Parathyroid adenoma (tissue), 2 donors: ENCODE data around the gene PTCH1.

Experiments
- H2AFZ ChIP-seq: fragments of 300-600 bp; sonication (generic); one replicate; pipeline ENCODE4 v1.7.0; 2017; ENCODE audit warnings: antibody characterized with exemption, mild to moderate bottlenecking
- H3K27ac ChIP-seq: fragments of 300-600 bp; sonication (generic); one replicate; pipeline ENCODE4 v1.7.0; 2017
- H3K27me3 ChIP-seq: fragments of 300-600 bp; sonication (generic); one replicate; pipeline ENCODE4 v1.7.0; 2017; ENCODE audit warnings: low read length; ENCODE audit not compliant: control insufficient read depth, insufficient read depth
- H3K36me3 ChIP-seq: fragments of 300-600 bp; sonication (generic); one replicate; pipeline ENCODE4 v1.7.0; 2017; ENCODE audit warnings: low read length; ENCODE audit not compliant: control insufficient read depth, insufficient read depth
- H3K4me1 ChIP-seq: fragments of 300-600 bp; sonication (generic); one replicate; pipeline ENCODE4 v1.7.0; 2017; ENCODE audit warnings: control low read depth
- H3K4me2 ChIP-seq: fragments of 300-600 bp; sonication (generic); one replicate; pipeline ENCODE4 v1.7.0; 2017; ENCODE audit warnings: low read length
- H3K4me3 ChIP-seq: fragments of 300-600 bp; sonication (generic); one replicate; pipeline ENCODE4 v1.7.0; 2017; ENCODE audit warnings: low read depth, low read length
- H3K79me2 ChIP-seq: fragments of 300-600 bp; sonication (generic); one replicate; pipeline ENCODE4 v1.7.0; 2017; ENCODE audit warnings: control low read depth
- H3K9ac ChIP-seq: fragments of 300-600 bp; sonication (generic); one replicate; pipeline ENCODE4 v1.7.0; 2017; ENCODE audit warnings: mild to moderate bottlenecking
- H3K9me3 ChIP-seq: fragments of 300-600 bp; sonication (generic); one replicate; pipeline ENCODE4 v1.7.0; 2017; ENCODE audit warnings: low read length; ENCODE audit not compliant: control insufficient read depth
- TF ChIP-seq, protein P1 (sequence below): fragments of 300-600 bp; sonication (generic); IDR thresholded peaks from one replicate; pipeline ENCODE4 v1.7.0; 2017; ENCODE audit warnings: antibody characterized with exemption, mild to moderate bottlenecking
- donor health status: primary hyperparathyroidism.

The PTCH1 gene

DNA sequence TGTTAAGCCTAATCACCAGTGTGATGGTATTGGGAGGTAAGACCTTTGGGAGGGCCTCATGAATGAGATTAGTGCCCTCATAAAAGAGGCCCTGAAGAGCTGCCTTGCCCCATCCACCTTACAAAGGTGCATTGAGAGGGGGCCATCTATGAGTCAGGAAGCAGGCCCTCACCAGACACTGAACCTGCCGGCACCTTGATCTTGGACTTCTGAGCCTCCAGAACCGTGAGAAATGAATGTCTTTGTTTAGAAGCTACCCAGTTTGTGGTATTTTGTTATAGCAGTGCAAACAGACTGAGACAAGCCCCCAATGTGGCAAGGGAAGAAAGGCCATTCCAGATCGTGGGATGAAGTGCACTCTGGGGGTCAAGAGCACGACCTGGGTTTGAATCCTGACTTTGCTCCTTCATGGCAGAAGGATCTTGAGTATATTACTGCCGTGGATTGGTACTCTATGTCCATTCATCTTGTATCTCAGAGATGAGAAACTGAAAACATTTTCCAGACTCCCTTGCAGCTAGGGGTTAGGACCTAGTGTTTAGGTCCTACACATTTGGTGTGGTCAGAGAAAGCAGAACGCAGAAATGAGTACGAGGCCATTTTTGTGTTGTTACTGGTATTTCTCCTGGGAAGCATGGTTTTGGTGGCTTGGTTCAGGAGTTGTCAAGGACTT, 86.7 kb downstream of the PTCH1 start:
- no peaks in the 10 kb centered on the region for H3K4me1 ChIP-seq
- H3K36me3 ChIP-seq, result no peaks in the 10 kb centered on the region
- H3K27me3 ChIP-seq, result no peaks in the 10 kb centered on the region
- no peak overlapping the region for H2AFZ ChIP-seq
- H3K9ac ChIP-seq, result no peak overlapping the region
- no peaks in the 10 kb centered on the region for H3K79me2 ChIP-seq
- no peaks in the 10 kb centered on the region for H3K9me3 ChIP-seq
- TF ChIP-seq, protein P1, sequence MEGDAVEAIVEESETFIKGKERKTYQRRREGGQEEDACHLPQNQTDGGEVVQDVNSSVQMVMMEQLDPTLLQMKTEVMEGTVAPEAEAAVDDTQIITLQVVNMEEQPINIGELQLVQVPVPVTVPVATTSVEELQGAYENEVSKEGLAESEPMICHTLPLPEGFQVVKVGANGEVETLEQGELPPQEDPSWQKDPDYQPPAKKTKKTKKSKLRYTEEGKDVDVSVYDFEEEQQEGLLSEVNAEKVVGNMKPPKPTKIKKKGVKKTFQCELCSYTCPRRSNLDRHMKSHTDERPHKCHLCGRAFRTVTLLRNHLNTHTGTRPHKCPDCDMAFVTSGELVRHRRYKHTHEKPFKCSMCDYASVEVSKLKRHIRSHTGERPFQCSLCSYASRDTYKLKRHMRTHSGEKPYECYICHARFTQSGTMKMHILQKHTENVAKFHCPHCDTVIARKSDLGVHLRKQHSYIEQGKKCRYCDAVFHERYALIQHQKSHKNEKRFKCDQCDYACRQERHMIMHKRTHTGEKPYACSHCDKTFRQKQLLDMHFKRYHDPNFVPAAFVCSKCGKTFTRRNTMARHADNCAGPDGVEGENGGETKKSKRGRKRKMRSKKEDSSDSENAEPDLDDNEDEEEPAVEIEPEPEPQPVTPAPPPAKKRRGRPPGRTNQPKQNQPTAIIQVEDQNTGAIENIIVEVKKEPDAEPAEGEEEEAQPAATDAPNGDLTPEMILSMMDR, result no peak
- no peak overlapping the region for H3K27ac ChIP-seq
- no peak overlapping the region for H3K4me3 ChIP-seq
- no peak overlapping the region for H3K4me2 ChIP-seq

DNA sequence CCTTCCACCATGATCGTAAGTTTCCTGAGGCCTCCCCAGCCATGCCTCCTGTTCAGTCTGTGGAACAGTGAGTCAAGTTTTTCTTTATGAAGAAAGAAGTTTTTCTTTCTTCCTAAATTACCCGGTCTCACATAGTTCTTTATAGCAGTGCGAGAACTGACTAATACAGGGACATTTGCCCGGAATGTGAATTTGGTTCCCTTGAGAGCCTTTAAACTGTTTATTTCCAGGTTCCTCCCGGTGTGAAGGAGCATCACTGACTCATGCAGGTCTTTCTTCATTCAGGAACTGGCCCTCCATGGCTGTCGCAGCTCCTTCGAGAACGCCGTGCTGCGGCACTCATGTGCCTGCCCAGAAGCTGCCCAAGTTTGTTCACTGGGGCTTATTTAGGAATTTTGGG, 87.7 kb downstream of the PTCH1 start:
- H3K27me3 ChIP-seq, result no peaks in the 10 kb centered on the region
- no peaks in the 10 kb centered on the region for H3K4me1 ChIP-seq
- H3K4me3 ChIP-seq, result no peak overlapping the region
- H3K4me2 ChIP-seq, result no peak overlapping the region
- no peaks in the 10 kb centered on the region for H3K36me3 ChIP-seq
- H3K9me3 ChIP-seq, result no peaks in the 10 kb centered on the region
- H2AFZ ChIP-seq, result no peak overlapping the region
- TF ChIP-seq, protein P1, result no peak
- no peak overlapping the region for H3K27ac ChIP-seq
- H3K79me2 ChIP-seq, result no peaks in the 10 kb centered on the region
- H3K9ac ChIP-seq, result no peak overlapping the region

DNA sequence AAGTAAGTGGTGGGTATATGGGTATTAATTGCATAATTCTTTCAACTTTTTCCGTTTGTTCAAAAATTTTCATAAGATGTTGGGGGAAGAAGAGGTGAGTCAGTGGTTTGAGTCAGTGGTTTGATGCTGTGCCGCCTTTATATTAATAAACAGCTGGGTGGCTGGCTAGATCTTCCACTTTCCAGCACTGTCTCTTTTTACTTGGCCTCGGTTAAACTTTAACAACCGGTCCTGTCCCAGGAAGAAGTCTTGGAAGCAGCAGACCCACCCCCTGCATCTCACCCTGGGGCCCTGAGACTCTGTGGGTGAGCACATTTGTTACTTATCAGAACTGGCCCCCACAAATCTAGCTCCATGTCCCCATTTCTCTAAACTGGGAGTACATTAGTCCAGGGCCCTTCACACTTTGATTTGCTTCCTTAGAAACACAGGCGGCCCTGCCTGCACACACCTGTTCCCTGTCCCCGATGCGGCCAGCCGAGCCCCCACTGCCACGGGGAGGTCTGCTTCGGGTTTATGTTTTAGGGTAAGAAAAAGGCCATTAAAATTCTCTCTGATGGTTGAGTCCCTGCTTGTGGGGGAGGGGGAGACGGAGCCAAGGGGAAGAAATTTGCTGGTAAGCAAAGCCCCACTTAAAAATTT, 90.7 kb downstream of the PTCH1 start:
- H3K9me3 ChIP-seq, result no peaks in the 10 kb centered on the region
- peak overlapping the region; percentile 80 for H2AFZ ChIP-seq
- H3K27ac ChIP-seq, result peak overlapping the region; percentile 39
- H3K27me3 ChIP-seq, result no peaks in the 10 kb centered on the region
- H3K79me2 ChIP-seq, result no peaks in the 10 kb centered on the region
- no peaks in the 10 kb centered on the region for H3K36me3 ChIP-seq
- H3K4me1 ChIP-seq, result no peaks in the 10 kb centered on the region
- H3K4me2 ChIP-seq, result peak overlapping the region; percentile 81
- TF ChIP-seq, protein P1, result no peak
- H3K9ac ChIP-seq, result no peak overlapping the region
- peak overlapping the region; percentile 61 for H3K4me3 ChIP-seq

DNA sequence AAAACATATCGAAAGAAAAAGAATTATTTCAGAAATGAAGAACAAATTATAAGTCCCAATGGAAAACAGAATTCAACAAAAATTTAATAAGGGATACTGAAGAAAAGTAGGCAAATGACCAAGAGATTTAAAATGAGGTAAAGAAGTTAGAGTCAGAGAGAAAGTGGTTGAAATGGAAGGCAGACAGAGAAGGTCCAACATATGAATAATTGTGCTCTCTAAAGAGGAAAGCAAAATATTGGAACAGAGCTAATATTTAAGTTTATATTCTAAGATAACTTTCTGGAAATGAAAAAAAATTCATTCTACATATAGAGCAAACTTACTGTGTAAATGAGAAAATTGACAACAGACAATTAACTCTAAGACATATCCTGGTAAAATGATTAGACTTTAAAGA, 94.1 kb downstream of the PTCH1 start:
- no peak overlapping the region for H3K4me2 ChIP-seq
- H3K36me3 ChIP-seq, result no peaks in the 10 kb centered on the region
- TF ChIP-seq, protein P1, result no peak
- no peaks in the 10 kb centered on the region for H3K79me2 ChIP-seq
- no peaks in the 10 kb centered on the region for H3K4me1 ChIP-seq
- no peak overlapping the region for H3K27ac ChIP-seq
- no peaks in the 10 kb centered on the region for H3K9me3 ChIP-seq
- no peak overlapping the region for H2AFZ ChIP-seq
- no peak overlapping the region for H3K4me3 ChIP-seq
- no peaks in the 10 kb centered on the region for H3K27me3 ChIP-seq
- H3K9ac ChIP-seq, result no peak overlapping the region

DNA sequence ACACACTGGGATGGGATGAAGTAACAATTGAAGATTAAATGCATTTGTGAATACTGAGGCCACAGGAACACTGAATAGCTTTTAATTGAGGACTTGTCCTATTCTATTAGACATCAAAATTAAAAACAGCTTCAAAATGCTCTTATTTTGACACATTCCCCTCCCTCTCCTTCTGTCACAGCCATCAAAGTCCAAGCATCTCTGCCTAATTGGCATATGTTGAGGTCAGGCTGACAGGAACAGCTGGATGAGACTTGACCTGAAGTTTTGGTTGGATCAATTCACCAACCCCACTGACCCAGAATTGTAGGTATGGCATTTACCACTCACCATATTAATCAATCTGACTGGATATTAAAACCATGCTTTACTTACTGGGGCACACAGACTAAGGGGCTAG, 96.3 kb downstream of the PTCH1 start:
- H2AFZ ChIP-seq, result no peak overlapping the region
- TF ChIP-seq, protein P1, result no peak
- no peaks in the 10 kb centered on the region for H3K4me1 ChIP-seq
- H3K79me2 ChIP-seq, result no peaks in the 10 kb centered on the region
- no peak overlapping the region for H3K4me2 ChIP-seq
- H3K4me3 ChIP-seq, result no peak overlapping the region
- H3K9me3 ChIP-seq, result no peaks in the 10 kb centered on the region
- H3K36me3 ChIP-seq, result no peaks in the 10 kb centered on the region
- no peak overlapping the region for H3K9ac ChIP-seq
- no peak overlapping the region for H3K27ac ChIP-seq
- H3K27me3 ChIP-seq, result no peaks in the 10 kb centered on the region
